Aorta (tissue), 5 donors: ENCODE measurements around the gene SLU7. TPM values are rescaled to one million over a fixed set of nuclear protein-coding genes. Genes with fewer than 3 reads are reported as not detected.
"Not testable (repeated sequence)": the region's sequence is repeated elsewhere in the genome, so short reads cannot be mapped to it uniquely, and the experiment has no call there.

Experiments
- ATAC-seq: fragments of 200-7000 bp; cut with Tn5 transposase; one replicate; pipeline ENCODE4 v1.9.1; 2022; ENCODE audit warnings: moderate library complexity; ENCODE audit not compliant: low FRiP score
- DNase-seq, 2 donors: peaks; one replicate each; pipeline ENCODE4 v3.0.0-alpha.2; 2020
- H3K27ac ChIP-seq, 2 donors: one replicate each; pipeline ENCODE4 v1.5.1; 2013; ENCODE audit warnings: low read length in 2 of 2, mild to moderate bottlenecking in 2 of 2, moderate library complexity in 2 of 2, control low read depth in 1 of 2, inconsistent platforms in 1 of 2, low read depth in 1 of 2
- H3K27me3 ChIP-seq, 2 donors: one replicate each; pipeline ENCODE4 v1.6.1; 2013; ENCODE audit warnings: control low read depth in 1 of 2, low read length in 1 of 2, mild to moderate bottlenecking in 1 of 2, moderate library complexity in 1 of 2; ENCODE audit not compliant: insufficient read depth in 2 of 2, control insufficient read depth in 1 of 2
- H3K36me3 ChIP-seq, 2 donors: one replicate each; pipeline ENCODE4 v1.6.1; 2013; ENCODE audit warnings: control low read depth in 1 of 2, low read length in 1 of 2, mild to moderate bottlenecking in 1 of 2; ENCODE audit not compliant: insufficient read depth in 2 of 2, control insufficient read depth in 1 of 2
- H3K4me1 ChIP-seq, 2 donors: one replicate each; pipeline ENCODE4 v1.6.1; 2013; ENCODE audit warnings: low read length in 2 of 2, control low read depth in 1 of 2, mild to moderate bottlenecking in 1 of 2, moderate library complexity in 1 of 2; ENCODE audit not compliant: insufficient read depth in 2 of 2, control insufficient read depth in 1 of 2
- H3K4me3 ChIP-seq, 2 donors: one replicate each; pipeline ENCODE4 v1.5.1; 2013; ENCODE audit warnings: low read length in 2 of 2, control low read depth in 1 of 2, mild to moderate bottlenecking in 1 of 2
- H3K9me3 ChIP-seq: one replicate; pipeline ENCODE4 v1.6.1; 2013; ENCODE audit warnings: mild to moderate bottlenecking, low read length; ENCODE audit not compliant: control insufficient read depth
- WGBS, 2 donors: extraction: QIAGEN DNeasy Blood & Tissue Kit; methylation state at CpG; one replicate each; pipeline ENCODE4 v1.1.7; 2013; 5-methylcytosine and 5-hydroxymethylcytosine counted together
- intact Hi-C, 2 donors: fragments of 100-400 bp; cut with DNase I; formaldehyde crosslinking; loops; one replicate each; pipeline versions ENCODE4 v1.14.2 to v1.15.0; 2022
- polyA plus RNA-seq, 2 donors: library from polyadenylated mRNA; stranded (reverse); fragments of 200-250 nt; gene quantifications; one replicate each; pipeline ENCODE4 v1.2.3, GENCODE V29; 2013
- total RNA-seq, 2 donors: library from RNA; stranded (reverse); fragmentation: NEBNext Ultra II Directional; extraction: Animal tissue kit (Norgen Biotek cat#: 25700); gene quantifications; one replicate each; pipeline ENCODE4 v1.2.1, GENCODE V29; 2021
- donor health status: healthy with polysubstance abuse.
- donor health status: Bipolar disorder and iron deficiency.
- donor health status: DM: no; HTN: no; CAD: no.
- donor health status: DM: no; HTN: no; CAD: no.
- donor health status: DM: yes; HTN: yes; CAD: no.

The SLU7 gene
- total and polyA plus RNA-seq, 4 donors = 36.3 to 60.6 (median 53.5) TPM

- ATAC-seq = no peak
- Histone ChIP-seq H3K4me3 (no peak overlapping the region), H3K9me3 (peaks cover 3% of the 10 kb centered on the region), H3K27ac (no peak overlapping the region), H3K27me3 (no peaks in the 10 kb centered on the region), H3K36me3 (no peaks in the 10 kb centered on the region), H3K4me1 (no peaks in the 10 kb centered on the region)
- 85% methylated on average over 1 of the region's 1 CpG for WGBS, 2 donors
- DNase-seq = no peak
- intact Hi-C loops = no loop called here
Observed at GRCh38 chr5:160444407-160444806, 25.5 kb upstream of the SLU7 start.

GRCh38 chr5:160442824-160443431 lies 24.0 kb upstream of the SLU7 start:
- no peak overlapping the region for H3K4me3 ChIP-seq
- intact Hi-C loops = no loop called here
- DNase-seq (no peak), ATAC-seq (no peak)
- H3K27me3 ChIP-seq = no peaks in the 10 kb centered on the region
- H3K4me1 ChIP-seq = no peaks in the 10 kb centered on the region
- H3K36me3 ChIP-seq = no peaks in the 10 kb centered on the region
- 71 to 77% methylated on average over 4 of the region's 4 CpGs for WGBS, 2 donors
- H3K27ac ChIP-seq = no peak overlapping the region
- H3K9me3 ChIP-seq = no peaks in the 10 kb centered on the region

DNA sequence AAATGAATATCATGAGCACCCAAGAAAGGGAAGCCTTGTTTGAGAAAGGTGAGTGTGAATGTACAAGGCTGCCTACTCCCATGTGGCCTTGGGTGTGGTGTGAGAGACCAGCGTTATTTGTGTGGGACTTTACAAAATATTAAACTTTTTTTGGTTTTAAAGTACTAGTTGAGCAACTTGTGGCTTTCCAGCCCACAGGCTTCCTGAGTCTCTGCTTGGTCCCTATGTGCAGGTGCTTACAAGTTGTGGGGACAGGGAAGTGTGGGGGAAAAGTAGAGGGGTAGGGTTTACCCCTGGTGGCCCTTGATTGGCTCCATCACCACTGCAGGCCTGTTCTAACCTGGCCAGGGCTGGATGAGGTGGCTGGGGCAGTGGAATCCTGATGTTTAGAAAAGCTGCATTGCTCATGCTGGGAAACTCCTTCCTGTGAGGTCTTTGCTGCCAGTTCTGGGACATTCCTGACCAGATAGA lies 22.5 kb upstream of the SLU7 start:
- intact Hi-C loops = no loop called here
- Histone ChIP-seq H3K27ac (no peak overlapping the region), H3K9me3 (no peaks in the 10 kb centered on the region), H3K36me3 (no peaks in the 10 kb centered on the region), H3K27me3 (no peaks in the 10 kb centered on the region), H3K4me1 (no peaks in the 10 kb centered on the region), H3K4me3 (no peak overlapping the region)
- 34 to 81% methylated on average over 1 of the region's 1 CpG for WGBS, 2 donors
- no peak for DNase-seq
- ATAC-seq = no peak

- peak; percentile 92 for ATAC-seq
- Histone ChIP-seq H3K9me3 (no peaks in the 10 kb centered on the region), H3K27me3 (no peaks in the 10 kb centered on the region), H3K4me1 (no peaks in the 10 kb centered on the region), H3K4me3 (peak overlapping the region; percentile 2 to 21), H3K36me3 (no peaks in the 10 kb centered on the region), H3K27ac (no peak overlapping the region)
- intact Hi-C loops = loop anchor here in 1 of 2 donors (2.0 kb wide), 1 partner anchor 70 kb away; no protein-coding TSS in a partner anchor
- 0 to 1% methylated on average over 11 of the region's 11 CpGs for whole genome bisulfite sequencing, 2 donors
- DNase-seq = peak; percentile 90 to 95
Observed at GRCh38 chr5:160439205-160439600, 20.3 kb upstream of the SLU7 start.

- H3K36me3 ChIP-seq = no peaks in the 10 kb centered on the region
- no peak overlapping the region for H3K27ac ChIP-seq
- no peaks in the 10 kb centered on the region for H3K4me1 ChIP-seq
- H3K27me3 ChIP-seq = no peaks in the 10 kb centered on the region
- intact Hi-C loops = loop anchor here in 1 of 2 donors (2.0 kb wide), 1 partner anchor 70 kb away; no protein-coding TSS in a partner anchor
- H3K9me3 ChIP-seq = no peaks in the 10 kb centered on the region
- 2 to 4% methylated on average over 18 of the region's 18 CpGs for WGBS, 2 donors
- DNase-seq (no peak), ATAC-seq (peak; percentile 83)
- H3K4me3 ChIP-seq = peak overlapping the region; percentile 2 to 21
Observed at GRCh38 chr5:160438316-160439204, 19.7 kb upstream of the SLU7 start.

GRCh38 chr5:160437271-160437670 lies 18.4 kb upstream of the SLU7 start:
- no peak overlapping the region for H3K4me3 ChIP-seq
- H3K27me3 ChIP-seq = no peaks in the 10 kb centered on the region
- intact Hi-C loops = no loop called here
- no peak for ATAC-seq
- no peaks in the 10 kb centered on the region for H3K4me1 ChIP-seq
- H3K27ac ChIP-seq = no peak overlapping the region
- H3K9me3 ChIP-seq = no peaks in the 10 kb centered on the region
- no peak for DNase-seq
- H3K36me3 ChIP-seq = no peaks in the 10 kb centered on the region

- 50 to 59% methylated on average over 6 of the region's 6 CpGs for WGBS, 2 donors
- H3K27ac ChIP-seq, H3K9me3 ChIP-seq, H3K4me1 ChIP-seq, DNase-seq, H3K36me3 ChIP-seq, H3K4me3 ChIP-seq, H3K27me3 ChIP-seq, intact Hi-C loops, ATAC-seq: not testable (repeated sequence)
Observed at GRCh38 chr5:160436661-160437060, 17.8 kb upstream of the SLU7 start.

- H3K9me3 ChIP-seq = no peaks in the 10 kb centered on the region
- H3K4me1 ChIP-seq = no peaks in the 10 kb centered on the region
- H3K27ac ChIP-seq = no peak overlapping the region
- DNase-seq (no peak), ATAC-seq (no peak)
- intact Hi-C loops = no loop called here
- H3K27me3 ChIP-seq = no peaks in the 10 kb centered on the region
- no peak overlapping the region for H3K4me3 ChIP-seq
- WGBS, 2 donors = 88 to 92% methylated on average over 4 of the region's 4 CpGs
- no peaks in the 10 kb centered on the region for H3K36me3 ChIP-seq
Observed at GRCh38 chr5:160436017-160436416, 17.1 kb upstream of the SLU7 start.

DNA sequence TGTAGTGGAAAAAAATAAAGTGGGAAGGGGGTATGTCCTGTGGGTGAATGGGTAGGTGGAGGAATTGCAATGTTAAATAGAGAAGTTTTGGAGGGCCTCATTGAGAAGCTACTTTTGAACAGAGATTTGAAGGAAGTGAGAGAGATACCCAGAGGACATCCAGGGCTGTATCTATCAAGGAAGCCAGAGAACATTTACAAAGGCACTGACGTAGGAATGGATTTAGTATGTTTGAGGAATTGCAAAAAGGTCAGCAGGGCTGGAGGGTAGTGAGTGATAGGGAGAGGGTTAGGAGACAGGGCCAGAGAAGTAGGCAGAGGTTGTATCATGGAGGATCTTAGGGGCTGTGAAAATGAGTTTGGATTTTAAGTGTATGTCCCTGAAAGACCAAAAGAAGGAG lies 16.7 kb upstream of the SLU7 start:
- 91 to 93% methylated on average over 1 of the region's 1 CpG for WGBS, 2 donors
- ATAC-seq = no peak
- no peak for DNase-seq
- no peak overlapping the region for H3K4me3 ChIP-seq
- H3K36me3 ChIP-seq = no peaks in the 10 kb centered on the region
- no peak overlapping the region for H3K27ac ChIP-seq
- intact Hi-C loops = no loop called here
- H3K9me3 ChIP-seq = no peaks in the 10 kb centered on the region
- no peaks in the 10 kb centered on the region for H3K4me1 ChIP-seq
- no peaks in the 10 kb centered on the region for H3K27me3 ChIP-seq
